SK-N-SH (cell line): Measurements from ENCODE around the gene CAPN11. TPM values are rescaled to one million over a fixed set of nuclear protein-coding genes. Genes with fewer than 3 reads are reported as not detected.

Experiments used
- CTCF ChIA-PET: fragments of 300-600, 350-600 bp; formaldehyde crosslinking; extraction: SDS; loops from one replicate; lab custom pipeline; 2021; lab: Yijun Ruan, JAX
- POLR2A ChIA-PET: fragments of 350-600 bp; sonication (Branson Sonifier 250); formaldehyde crosslinking; extraction: SDS; loops from one replicate; lab custom pipeline; 2020; ENCODE audit warnings: antibody characterized with exemption, inconsistent platforms; lab: Yijun Ruan, JAX
- DNase-seq: peaks from one replicate; pipeline ENCODE4 v3.0.0; 2012
- H2AFZ ChIP-seq: fragments of 200-600 bp; sonication (generic); 2 replicates; pipeline ENCODE4 v1.8.1; 2016; ENCODE audit warnings: antibody characterized with exemption, mild to moderate bottlenecking, low read depth
- H3F3A ChIP-seq: fragments of 200-600 bp; sonication (generic); replicated peaks from 2 replicates; pipeline ENCODE3; 2016; ENCODE audit warnings: antibody characterized with exemption, mild to moderate bottlenecking; ENCODE audit not compliant: insufficient read depth
- H3K27ac ChIP-seq, 2 experiments: fragments of 200-500 bp in 1 of 2; fragments of 200-600 bp in 1 of 2; sonication (Bioruptor generic) in 1 of 2; sonication (generic), shearing (Covaris generic) in 1 of 2; 2 replicates each; pipeline versions ENCODE4 v1.5.1 to v1.6.1; 2014 to 2016; ENCODE audit warnings: low read depth in 2 of 2, inconsistent platforms in 1 of 2, low read length in 1 of 2, mild to moderate bottlenecking in 1 of 2, mixed read lengths in 1 of 2
- H3K27me3 ChIP-seq: fragments of 200-600 bp; sonication (generic), shearing (Covaris generic); 2 replicates; pipeline ENCODE4 v1.6.1; 2016; ENCODE audit warnings: mixed run types; ENCODE audit not compliant: insufficient read depth
- H3K36me3 ChIP-seq, 2 experiments: fragments of 200-500 bp in 1 of 2; fragments of 200-600 bp in 1 of 2; sonication (Bioruptor generic) in 1 of 2; sonication (generic) in 1 of 2; replicated peaks in 1 of 2; 2 replicates each; pipeline versions ENCODE3 to v1.5.1; 2014 to 2016; ENCODE audit warnings: low read length in 1 of 2, mild to moderate bottlenecking in 1 of 2; ENCODE audit not compliant: insufficient read depth in 2 of 2, control insufficient read depth in 1 of 2
- H3K4me1 ChIP-seq, 2 experiments: fragments of 200-500 bp in 1 of 2; fragments of 200-600 bp in 1 of 2; sonication (Bioruptor generic) in 1 of 2; sonication (generic), shearing (Covaris generic) in 1 of 2; 2 replicates each; pipeline versions ENCODE4 v1.5.1 to v1.6.1; 2014 to 2016; ENCODE audit warnings: low read depth in 1 of 2, low read length in 1 of 2, mixed run types in 1 of 2; ENCODE audit not compliant: insufficient read depth in 2 of 2, control insufficient read depth in 1 of 2
- H3K4me2 ChIP-seq: fragments of 200-600 bp; sonication (generic), shearing (Covaris generic); 2 replicates; pipeline ENCODE4 v1.6.1; 2017; ENCODE audit warnings: mixed run types
- H3K4me3 ChIP-seq, 2 experiments: fragments of 200-500 bp in 1 of 2; fragments of 200-600 bp in 1 of 2; sonication (Bioruptor generic) in 1 of 2; sonication (generic), shearing (Covaris generic) in 1 of 2; 2 replicates each; pipeline versions ENCODE4 v1.5.1 to v1.8.1; 2014 to 2016; ENCODE audit warnings: low read depth in 2 of 2, inconsistent platforms in 1 of 2, low read length in 1 of 2, mild to moderate bottlenecking in 1 of 2, mixed read lengths in 1 of 2, moderate library complexity in 1 of 2
- H3K79me2 ChIP-seq: fragments of 200-600 bp; sonication (generic); 2 replicates; pipeline ENCODE4 v1.8.1; 2017; ENCODE audit warnings: mild to moderate bottlenecking; ENCODE audit not compliant: insufficient read depth
- H3K9ac ChIP-seq: fragments of 200-600 bp; sonication (generic); 2 replicates; pipeline ENCODE4 v1.6.1; 2017; ENCODE audit warnings: mixed run types
- H3K9me2 ChIP-seq: fragments of 200-600 bp; sonication (generic); 2 replicates; pipeline ENCODE4 v1.6.1; 2017; ENCODE audit warnings: mixed run types
- H3K9me3 ChIP-seq: fragments of 200-600 bp; sonication (generic); 2 replicates; pipeline ENCODE4 v1.6.1; 2017; ENCODE audit warnings: mixed run types, mild to moderate bottlenecking, moderate library complexity
- H4K20me1 ChIP-seq: fragments of 200-600 bp; sonication (generic); 2 replicates; pipeline ENCODE4 v1.6.1; 2017; ENCODE audit warnings: mild to moderate bottlenecking, mixed run types; ENCODE audit not compliant: insufficient read depth
- FOSL2 ChIP-seq: IDR thresholded peaks from 2 replicates; pipeline ENCODE4 v1.4.0; 2012; ENCODE audit warnings: low read depth, mild to moderate bottlenecking, moderate library complexity, borderline replicate concordance
- FOXM1 ChIP-seq: IDR thresholded peaks from 2 replicates; pipeline ENCODE4 v1.4.0; 2012; ENCODE audit warnings: low read depth, mild to moderate bottlenecking
- NRF1 ChIP-seq: IDR thresholded peaks from 2 replicates; pipeline ENCODE4 v1.6.1; 2012; ENCODE audit warnings: low read depth, mild to moderate bottlenecking, low read length
- POLR2AphosphoS5 ChIP-seq: IDR thresholded peaks from 2 replicates; pipeline ENCODE4 v1.6.1; 2012; ENCODE audit warnings: low read depth, low read length
- RAD21 ChIP-seq: IDR thresholded peaks from 2 replicates; pipeline ENCODE4 v1.6.1; 2012; ENCODE audit warnings: mild to moderate bottlenecking, low read length
- RXRA ChIP-seq: IDR thresholded peaks from 2 replicates; pipeline ENCODE4 v1.4.0; 2012; ENCODE audit warnings: low read depth, mild to moderate bottlenecking, borderline replicate concordance
- SIN3A ChIP-seq: IDR thresholded peaks from 2 replicates; pipeline ENCODE4 v1.6.1; 2012; ENCODE audit warnings: low read depth, mild to moderate bottlenecking, low read length, moderate library complexity, borderline replicate concordance
- WGBS: methylation state at CpG from one replicate; pipeline ENCODE4 v1.1.6; 2017; ENCODE audit warnings: low lambda C conversion rate; 5-methylcytosine and 5-hydroxymethylcytosine counted together
- polyA plus RNA-seq, 3 experiments: library from polyadenylated mRNA; depleted of rRNA; stranded (reverse); fragments of >200 nt; gene quantifications; 2 replicates each; pipeline ENCODE4 v1.2.3, GENCODE V29; 2012
- TF ChIP-seq, protein P1 (sequence below): IDR thresholded peaks from 2 replicates; pipeline ENCODE4 v1.4.0; 2012; ENCODE audit warnings: low read depth, borderline replicate concordance
- TF ChIP-seq, protein P2 (sequence below): IDR thresholded peaks from 2 replicates; pipeline ENCODE4 v1.6.1; 2012; ENCODE audit warnings: mild to moderate bottlenecking, low read depth, low read length, moderate library complexity
- TF ChIP-seq, protein P3 (sequence below): IDR thresholded peaks from 2 replicates; pipeline ENCODE4 v1.4.0; 2012; ENCODE audit warnings: low read depth, borderline replicate concordance
- TF ChIP-seq, protein P4 (sequence below): fragments of 200-600 bp; sonication (generic); IDR thresholded peaks from 2 replicates; pipeline ENCODE4 v1.6.1; 2017; ENCODE audit warnings: antibody characterized with exemption, mild to moderate bottlenecking, moderate library complexity
- TF ChIP-seq, protein P5 (sequence below): IDR thresholded peaks from 2 replicates; pipeline ENCODE4; 2012

Gene CAPN11
- polyA plus RNA-seq (2012; rRNA removed) = not detected in 2 replicates
- polyA plus RNA-seq (2012; cell fraction: cytosol; rRNA removed) = 0.01 TPM in 1 of 2 replicates, not detected in the other
- polyA plus RNA-seq (2012; cell fraction: nucleus; rRNA removed) = 0.04 TPM in 1 of 2 replicates, not detected in the other

DNA sequence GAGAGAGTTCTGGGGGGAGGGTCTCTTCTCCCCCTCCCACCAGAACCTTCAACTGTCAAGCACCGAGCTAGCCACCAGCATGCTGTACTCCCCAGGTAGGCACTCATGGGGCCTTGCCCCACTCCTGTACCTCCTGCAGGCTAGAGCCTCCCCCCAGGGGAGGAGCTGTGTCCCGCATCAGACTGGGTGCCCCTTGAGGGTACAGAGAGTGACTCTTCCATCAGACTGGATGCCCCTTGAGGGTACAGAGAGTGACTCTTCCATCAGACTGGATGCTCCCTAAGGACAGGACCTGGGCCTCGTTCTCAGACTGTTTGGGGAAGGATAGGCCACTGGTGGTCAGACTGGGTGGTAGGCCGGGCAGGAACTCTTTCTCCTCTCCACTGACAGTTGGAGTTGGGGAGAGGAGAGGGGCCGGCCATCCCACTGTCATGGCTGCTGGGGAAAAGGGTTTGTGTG lies at the start of gene CAPN11:
Gene CAPN11 (plus strand): TSS at position 51 of the 459 bp plus-strand sequence. CDS start 29 bp downstream, at position 80.
- no peaks in the 10 kb centered on the region for H3K79me2 ChIP-seq
- TF ChIP-seq SIN3A = no peak
- TF ChIP-seq RXRA = no peak
- no peak for TF ChIP-seq NRF1
- TF ChIP-seq, protein P1, sequence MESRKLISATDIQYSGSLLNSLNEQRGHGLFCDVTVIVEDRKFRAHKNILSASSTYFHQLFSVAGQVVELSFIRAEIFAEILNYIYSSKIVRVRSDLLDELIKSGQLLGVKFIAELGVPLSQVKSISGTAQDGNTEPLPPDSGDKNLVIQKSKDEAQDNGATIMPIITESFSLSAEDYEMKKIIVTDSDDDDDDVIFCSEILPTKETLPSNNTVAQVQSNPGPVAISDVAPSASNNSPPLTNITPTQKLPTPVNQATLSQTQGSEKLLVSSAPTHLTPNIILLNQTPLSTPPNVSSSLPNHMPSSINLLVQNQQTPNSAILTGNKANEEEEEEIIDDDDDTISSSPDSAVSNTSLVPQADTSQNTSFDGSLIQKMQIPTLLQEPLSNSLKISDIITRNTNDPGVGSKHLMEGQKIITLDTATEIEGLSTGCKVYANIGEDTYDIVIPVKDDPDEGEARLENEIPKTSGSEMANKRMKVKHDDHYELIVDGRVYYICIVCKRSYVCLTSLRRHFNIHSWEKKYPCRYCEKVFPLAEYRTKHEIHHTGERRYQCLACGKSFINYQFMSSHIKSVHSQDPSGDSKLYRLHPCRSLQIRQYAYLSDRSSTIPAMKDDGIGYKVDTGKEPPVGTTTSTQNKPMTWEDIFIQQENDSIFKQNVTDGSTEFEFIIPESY = no peak
- TF ChIP-seq FOSL2 = no peak
- TF ChIP-seq POLR2AphosphoS5 = no peak
- TF ChIP-seq, protein P2, sequence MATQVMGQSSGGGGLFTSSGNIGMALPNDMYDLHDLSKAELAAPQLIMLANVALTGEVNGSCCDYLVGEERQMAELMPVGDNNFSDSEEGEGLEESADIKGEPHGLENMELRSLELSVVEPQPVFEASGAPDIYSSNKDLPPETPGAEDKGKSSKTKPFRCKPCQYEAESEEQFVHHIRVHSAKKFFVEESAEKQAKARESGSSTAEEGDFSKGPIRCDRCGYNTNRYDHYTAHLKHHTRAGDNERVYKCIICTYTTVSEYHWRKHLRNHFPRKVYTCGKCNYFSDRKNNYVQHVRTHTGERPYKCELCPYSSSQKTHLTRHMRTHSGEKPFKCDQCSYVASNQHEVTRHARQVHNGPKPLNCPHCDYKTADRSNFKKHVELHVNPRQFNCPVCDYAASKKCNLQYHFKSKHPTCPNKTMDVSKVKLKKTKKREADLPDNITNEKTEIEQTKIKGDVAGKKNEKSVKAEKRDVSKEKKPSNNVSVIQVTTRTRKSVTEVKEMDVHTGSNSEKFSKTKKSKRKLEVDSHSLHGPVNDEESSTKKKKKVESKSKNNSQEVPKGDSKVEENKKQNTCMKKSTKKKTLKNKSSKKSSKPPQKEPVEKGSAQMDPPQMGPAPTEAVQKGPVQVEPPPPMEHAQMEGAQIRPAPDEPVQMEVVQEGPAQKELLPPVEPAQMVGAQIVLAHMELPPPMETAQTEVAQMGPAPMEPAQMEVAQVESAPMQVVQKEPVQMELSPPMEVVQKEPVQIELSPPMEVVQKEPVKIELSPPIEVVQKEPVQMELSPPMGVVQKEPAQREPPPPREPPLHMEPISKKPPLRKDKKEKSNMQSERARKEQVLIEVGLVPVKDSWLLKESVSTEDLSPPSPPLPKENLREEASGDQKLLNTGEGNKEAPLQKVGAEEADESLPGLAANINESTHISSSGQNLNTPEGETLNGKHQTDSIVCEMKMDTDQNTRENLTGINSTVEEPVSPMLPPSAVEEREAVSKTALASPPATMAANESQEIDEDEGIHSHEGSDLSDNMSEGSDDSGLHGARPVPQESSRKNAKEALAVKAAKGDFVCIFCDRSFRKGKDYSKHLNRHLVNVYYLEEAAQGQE = no peak
- TF ChIP-seq, protein P3, sequence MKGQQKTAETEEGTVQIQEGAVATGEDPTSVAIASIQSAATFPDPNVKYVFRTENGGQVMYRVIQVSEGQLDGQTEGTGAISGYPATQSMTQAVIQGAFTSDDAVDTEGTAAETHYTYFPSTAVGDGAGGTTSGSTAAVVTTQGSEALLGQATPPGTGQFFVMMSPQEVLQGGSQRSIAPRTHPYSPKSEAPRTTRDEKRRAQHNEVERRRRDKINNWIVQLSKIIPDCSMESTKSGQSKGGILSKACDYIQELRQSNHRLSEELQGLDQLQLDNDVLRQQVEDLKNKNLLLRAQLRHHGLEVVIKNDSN = no peak
- TF ChIP-seq RAD21 = no peak
- TF ChIP-seq, protein P4, sequence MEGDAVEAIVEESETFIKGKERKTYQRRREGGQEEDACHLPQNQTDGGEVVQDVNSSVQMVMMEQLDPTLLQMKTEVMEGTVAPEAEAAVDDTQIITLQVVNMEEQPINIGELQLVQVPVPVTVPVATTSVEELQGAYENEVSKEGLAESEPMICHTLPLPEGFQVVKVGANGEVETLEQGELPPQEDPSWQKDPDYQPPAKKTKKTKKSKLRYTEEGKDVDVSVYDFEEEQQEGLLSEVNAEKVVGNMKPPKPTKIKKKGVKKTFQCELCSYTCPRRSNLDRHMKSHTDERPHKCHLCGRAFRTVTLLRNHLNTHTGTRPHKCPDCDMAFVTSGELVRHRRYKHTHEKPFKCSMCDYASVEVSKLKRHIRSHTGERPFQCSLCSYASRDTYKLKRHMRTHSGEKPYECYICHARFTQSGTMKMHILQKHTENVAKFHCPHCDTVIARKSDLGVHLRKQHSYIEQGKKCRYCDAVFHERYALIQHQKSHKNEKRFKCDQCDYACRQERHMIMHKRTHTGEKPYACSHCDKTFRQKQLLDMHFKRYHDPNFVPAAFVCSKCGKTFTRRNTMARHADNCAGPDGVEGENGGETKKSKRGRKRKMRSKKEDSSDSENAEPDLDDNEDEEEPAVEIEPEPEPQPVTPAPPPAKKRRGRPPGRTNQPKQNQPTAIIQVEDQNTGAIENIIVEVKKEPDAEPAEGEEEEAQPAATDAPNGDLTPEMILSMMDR = no peak
- TF ChIP-seq, protein P5, sequence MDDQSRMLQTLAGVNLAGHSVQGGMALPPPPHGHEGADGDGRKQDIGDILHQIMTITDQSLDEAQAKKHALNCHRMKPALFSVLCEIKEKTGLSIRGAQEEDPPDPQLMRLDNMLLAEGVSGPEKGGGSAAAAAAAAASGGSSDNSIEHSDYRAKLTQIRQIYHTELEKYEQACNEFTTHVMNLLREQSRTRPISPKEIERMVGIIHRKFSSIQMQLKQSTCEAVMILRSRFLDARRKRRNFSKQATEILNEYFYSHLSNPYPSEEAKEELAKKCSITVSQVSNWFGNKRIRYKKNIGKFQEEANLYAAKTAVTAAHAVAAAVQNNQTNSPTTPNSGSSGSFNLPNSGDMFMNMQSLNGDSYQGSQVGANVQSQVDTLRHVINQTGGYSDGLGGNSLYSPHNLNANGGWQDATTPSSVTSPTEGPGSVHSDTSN = no peak
- TF ChIP-seq FOXM1 = no peak

More for the DNA sequence above, at the start of gene CAPN11:
- Histone ChIP-seq H3F3A (no peaks in the 10 kb centered on the region), H3K9ac (no peak within 1 kb of the TSS), H3K27ac (no peak within 1 kb of the TSS), H3K27me3 (no peaks in the 10 kb centered on the region), H3K9me3 (no peaks in the 10 kb centered on the region), H4K20me1 (no peaks in the 10 kb centered on the region), H3K36me3 (no peaks in the 10 kb centered on the region), H2AFZ (no peak within 1 kb of the TSS), H3K4me1 (no peaks in the 10 kb centered on the region; a peak in 1 of 4 replicates), H3K9me2 (no peaks in the 10 kb centered on the region), H3K4me3 (no peak within 1 kb of the TSS), H3K4me2 (no peak within 1 kb of the TSS)
- WGBS = 75% methylated on average over 5 of the region's 5 CpGs
- no peak for DNase-seq
- ChIA-PET POLR2A (no interaction called here), CTCF (interaction anchor here (0.6 to 11.0 kb wide), 3 partner anchors 14 to 588 kb away, joined by 3 to 158 read pairs (median 33); no protein-coding TSS in a partner anchor)
